GM19240 (cell line): ENCODE measurements around the gene ADISSP.
A peak's percentile ranks its signal among the peaks of the same experiment; 100 is the strongest.
"Not testable (repeated sequence)": the region's sequence is repeated elsewhere in the genome, so short reads cannot be mapped to it uniquely, and the experiment has no call there.

Experiments used
- DNase-seq: peaks from one replicate; pipeline ENCODE4 v3.0.0; 2011; ENCODE audit warnings: low spot score; ENCODE audit not compliant: insufficient read length

ADISSP gene

DNA sequence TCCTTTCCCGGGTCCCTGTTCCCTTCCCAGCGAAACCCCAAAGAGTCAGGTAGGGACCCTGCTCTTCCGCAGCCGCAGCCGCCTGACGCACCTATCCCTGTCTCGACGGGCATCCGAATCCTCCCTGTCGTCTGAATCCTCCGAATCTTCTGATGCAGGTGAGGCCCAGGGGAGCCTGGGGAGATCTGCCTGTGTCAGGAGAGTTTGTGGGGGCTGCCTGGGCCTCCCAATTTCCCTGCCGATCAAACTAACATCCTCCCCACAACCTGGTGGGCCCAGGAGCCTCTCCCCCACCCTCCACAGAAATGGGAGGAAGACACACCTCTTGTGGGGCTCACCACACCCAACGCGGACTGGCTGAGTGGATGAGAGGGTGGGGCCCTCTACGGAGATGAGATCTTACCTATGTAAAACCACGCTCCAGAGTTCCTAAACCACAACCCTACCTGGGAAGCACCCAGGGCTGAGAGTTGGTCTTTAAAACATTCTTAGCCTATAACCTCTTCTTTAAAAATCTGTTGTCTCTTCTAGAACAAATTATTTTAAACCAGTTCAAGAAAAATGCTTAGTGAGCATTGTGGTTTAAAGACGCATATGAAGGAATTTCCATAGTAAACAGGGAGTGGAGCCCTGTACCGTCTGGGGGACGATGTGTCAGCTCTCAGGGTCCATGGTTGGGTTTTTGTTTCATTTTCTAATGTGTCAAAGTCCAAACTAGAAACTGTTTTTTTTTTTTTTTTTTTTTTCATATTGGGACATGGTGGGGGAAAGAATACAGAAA, 30.2 kb upstream of the ADISSP start:
- peak; percentile 62 for DNase-seq

DNA sequence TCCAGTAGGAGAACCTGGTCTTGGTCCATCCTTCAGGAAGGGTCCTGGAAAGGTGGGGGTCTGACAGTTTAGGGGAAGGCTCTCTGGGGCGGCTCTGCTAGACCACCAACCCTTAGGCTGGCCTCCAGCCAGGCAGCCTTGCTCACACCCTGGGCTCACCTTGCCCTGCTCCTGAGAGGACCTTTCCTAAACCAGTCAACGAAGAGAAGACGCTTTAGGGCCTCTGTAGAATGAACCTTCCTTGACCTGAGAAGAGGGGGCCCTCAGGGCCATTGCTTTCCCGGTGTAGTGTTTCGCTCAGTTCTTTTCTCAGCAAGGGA, 29.6 kb upstream of the ADISSP start:
- no peak for DNase-seq

DNA sequence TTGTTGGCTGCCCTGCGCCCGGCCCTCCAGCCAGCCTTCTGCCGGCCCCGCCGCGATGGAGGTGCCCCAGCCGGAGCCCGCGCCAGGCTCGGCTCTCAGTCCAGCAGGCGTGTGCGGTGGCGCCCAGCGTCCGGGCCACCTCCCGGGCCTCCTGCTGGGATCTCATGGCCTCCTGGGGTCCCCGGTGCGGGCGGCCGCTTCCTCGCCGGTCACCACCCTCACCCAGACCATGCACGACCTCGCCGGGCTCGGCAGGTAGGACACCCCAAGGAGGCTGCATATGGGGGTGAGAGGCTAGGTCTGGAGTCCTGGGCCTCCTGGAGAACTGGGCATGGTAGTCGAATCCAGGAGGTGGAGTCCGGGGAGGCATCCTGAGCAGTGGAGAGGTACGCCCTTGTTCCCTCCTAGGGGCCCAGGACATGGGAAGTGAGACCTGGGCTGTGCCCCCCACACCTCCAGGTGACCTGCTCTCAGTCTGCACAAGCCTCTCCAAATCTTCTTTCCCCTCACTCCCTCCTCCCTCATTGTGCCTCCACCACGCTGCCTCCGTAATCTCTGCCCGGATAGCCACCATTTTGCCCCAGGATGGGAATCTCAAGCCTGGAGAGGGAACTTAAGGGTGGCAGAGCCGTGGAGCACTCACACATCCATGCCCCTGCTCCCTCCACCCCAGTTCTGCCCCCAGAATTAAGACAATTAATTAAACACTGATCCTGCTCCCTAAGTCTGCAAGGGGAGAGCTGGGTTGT, 29.1 kb upstream of the ADISSP start:
- DNase-seq, result no peak

DNA sequence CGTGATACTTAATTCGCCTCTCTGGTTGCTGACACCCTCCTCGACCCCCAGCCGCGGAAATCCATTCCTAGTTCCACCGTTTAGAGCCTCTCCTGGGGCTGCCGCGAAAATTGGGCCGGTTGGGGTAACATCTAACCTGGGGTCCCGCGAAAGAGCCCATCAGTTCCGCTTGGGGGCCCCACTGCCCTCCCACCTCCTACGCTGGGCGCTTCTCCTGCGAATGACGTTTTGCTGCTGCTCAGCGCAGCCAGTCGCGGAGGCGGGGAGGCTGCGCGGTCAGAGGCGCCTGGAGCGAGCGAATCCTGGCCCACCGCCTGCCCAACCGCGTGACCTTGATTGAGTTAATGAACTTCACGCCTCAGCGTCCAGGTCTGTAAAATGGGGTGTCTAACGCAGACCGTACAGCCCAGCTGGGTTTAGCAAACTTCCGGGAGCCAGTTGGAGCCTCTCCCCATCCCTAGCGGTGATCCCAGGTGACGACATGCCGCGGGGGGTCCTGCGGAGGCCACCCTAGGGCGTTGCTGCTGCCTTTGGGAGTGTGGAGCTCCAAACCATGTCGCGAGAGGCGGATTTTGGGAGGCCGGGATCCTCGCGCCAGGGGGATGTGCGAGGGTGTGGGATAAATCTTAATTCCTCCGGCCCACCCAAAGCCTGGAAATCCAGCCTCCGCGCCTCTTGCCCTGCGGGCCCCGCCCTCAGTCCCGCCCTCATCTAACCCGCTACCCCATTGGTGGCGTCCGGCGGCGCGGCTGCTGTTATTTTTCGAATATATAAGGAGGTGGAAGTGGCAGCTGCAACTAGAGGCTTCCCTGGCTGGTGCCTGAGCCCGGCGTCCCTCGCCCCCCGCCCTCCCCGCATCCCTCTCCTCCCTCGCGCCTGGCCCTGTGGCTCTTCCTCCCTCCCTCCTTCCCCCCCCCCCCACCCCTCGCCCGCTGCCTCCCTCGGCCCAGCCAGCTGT, 28.2 kb upstream of the ADISSP start, which contains the start of gene CDC25B:
TSS of gene CDC25B (plus strand) at position 800 of the 958 bp plus-strand sequence. CDS start 222 bp downstream, outside the sequence.
- peak; percentile 71 for DNase-seq

DNA sequence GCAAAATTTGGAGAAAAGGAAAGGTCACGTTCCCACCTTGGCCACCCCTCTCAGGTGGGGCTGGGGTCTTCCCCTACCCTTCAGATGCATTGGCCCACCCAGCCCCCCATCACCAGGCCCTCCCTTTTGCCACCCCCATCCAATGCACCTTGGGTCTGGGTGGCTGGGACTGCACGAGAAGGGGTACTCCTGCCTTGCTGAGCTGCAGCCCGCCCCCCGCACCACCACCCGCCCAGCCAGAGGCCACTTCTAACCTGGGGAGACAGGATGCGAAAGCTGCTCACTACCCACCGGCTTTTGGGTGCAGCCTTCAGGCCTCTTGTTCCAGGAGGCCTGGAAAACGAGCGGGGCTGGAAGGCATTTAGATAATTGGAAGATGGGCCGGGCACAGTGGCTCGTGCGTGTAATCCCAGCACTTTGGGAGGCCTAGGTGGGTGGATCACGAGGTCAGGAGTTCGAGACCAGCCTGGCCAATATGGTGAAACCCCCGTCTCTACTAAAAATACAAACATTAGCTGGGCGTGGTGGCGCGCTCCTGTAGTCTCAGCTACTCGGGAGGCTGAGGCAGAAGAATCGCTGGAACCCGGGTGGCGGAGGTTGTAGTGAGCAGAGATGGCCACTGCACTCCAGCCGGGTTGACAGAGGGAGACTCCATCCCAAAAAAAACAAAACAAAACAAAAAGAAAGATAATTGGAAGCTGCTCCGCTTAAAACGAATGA, 27.3 kb upstream of the ADISSP start:
- DNase-seq, result no peak

DNA sequence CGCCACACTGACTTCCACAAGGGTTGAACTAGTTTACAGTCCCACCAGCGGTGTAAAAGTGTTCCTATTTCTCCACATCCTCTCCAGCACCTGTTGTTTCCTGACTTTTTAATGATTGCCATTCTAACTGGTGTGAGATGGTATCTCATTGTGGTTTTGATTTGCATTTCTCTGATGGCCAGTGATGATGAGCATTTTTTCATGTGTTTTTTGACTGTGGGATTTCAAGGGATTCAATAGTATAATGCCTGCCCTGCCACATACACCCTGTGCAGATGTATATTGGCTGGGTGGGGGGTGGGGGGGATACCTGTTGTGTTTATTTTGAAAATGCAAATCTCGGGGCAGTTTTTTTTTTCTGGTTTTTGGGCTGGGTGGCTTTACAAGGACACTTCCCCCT, 26.6 kb upstream of the ADISSP start:
- not testable (repeated sequence) for DNase-seq

DNA sequence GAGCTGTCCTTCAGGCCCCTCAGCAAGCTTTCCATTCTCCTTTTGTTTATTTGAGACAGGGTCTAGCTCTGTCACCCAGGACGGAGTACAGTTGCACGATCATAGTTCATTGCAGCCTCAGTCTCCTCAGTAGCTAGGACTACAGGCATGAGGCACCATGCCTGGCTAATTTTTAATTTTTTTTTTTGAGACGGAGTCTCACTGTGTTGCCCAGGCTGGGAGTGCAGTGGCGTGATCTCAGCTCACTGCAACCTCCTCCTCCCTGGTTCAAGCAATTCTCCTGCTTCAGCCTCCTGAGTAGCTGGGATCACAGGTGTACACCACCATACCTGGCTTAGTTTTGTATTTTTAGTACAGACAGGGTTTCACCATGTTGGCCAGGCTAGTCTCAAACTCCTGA, 21.6 kb upstream of the ADISSP start:
- DNase-seq, result not testable (repeated sequence)

DNA sequence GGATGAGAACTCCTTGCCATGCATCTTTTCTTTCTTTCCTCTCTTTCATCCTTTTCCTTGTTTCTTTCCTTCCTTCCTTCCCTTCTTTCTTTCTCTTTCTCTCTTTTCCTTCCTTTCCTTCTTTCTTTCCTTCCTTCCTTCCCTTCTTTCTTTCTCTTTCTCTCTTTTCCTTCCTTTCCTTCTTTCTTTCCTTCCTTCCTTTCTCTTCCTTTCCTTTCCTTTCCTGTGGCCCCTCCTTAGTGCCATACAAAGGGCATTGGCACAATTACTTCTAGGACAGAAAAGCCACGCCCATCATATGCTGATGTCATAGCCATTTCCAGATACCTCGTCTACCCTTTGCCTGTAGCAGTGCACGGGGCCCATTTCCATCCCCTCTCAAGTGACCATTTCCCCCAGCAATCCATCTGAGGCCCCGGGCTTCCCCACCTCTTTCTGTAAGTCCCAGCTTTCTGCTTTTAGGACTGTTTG, 21.2 kb upstream of the ADISSP start:
- no peak for DNase-seq

DNA sequence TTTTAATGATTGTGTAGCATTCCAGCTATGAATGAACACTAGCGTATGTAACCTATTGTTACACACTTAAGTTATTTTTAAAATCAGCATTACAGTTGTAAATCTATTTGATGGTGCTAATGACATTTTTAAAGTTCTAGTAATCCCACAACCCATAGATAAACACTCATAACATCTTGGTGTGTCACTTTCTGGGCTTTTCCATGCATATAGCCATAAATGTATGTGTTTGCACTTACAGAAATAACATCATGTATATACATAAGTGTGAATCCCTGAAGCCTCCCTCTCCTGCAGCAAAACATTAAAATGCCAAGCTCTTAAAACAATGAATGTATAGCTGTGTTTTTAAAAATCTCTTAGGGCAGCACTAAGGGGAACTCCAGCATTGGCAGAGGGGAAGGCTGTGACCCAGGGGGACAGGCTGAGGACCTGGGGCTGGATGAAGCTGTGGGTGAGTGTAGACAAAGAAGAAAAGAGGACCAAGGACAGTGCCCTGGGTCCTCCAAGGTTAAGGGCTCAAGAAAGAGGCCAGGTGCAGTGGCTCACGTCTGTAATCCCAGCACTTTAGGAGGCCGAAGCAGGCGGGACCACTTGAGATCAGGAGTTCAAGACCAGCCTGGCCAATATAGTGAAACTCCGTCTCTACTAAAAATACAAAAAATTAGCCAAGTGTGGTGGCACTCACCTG, 19.9 kb upstream of the ADISSP start:
- DNase-seq, result no peak

DNA sequence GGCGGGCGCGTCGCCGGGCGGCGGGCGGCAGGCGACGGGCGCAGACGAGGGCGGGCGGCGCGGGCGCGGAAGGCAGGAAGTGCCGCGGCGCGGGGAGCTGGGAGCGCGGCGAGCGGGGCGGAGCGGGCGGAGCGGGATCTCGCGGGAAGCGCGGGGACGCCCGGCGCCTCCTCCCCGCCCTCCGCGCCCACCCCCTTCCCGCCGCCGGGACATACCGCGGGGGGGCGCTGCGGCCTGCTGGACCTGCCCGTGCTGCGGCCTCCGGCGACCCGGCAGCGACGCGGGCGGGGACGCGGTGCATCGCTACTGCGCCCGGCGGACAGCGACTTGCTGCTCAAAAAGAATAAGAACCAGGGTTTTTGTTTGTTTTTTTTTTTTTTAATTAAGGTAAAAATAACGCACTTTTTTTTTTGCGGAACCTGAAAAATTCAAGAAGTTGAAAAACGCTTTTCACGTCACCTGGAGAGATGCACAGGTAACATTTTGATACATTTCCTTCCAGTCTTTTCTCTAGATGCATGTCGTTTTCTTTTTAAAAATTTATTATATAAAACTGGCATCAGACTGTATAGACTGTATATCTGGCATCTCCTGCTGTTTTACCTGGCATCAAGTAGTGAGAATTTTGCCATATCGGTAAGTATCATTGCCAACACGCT, 19.2 kb upstream of the ADISSP start, which contains the start of gene CENPB:
TSS of gene CENPB (minus strand) at position 76 of the 659 bp plus-strand sequence. CDS start 257 bp downstream, outside the sequence.
- DNase-seq, result peak; percentile 94

DNA sequence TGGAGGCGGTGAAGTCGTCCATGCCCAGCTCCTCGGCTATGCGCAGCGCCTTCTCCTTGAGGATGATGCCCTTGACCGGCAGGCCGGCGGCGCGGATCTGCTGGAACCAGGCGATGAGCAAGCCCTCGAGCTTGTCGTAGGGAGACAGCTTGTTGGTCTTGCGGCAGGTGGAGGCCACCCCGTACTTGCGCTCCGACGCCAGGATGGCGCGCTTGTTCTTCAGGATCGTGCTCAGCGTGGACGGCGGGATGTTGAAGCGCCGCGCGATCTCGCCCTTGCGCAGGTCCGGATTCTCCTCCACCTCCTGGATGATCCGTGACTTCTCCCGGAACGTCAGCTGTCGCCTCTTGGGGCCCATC, 18.6 kb upstream of the ADISSP start:
- no peak for DNase-seq

DNA sequence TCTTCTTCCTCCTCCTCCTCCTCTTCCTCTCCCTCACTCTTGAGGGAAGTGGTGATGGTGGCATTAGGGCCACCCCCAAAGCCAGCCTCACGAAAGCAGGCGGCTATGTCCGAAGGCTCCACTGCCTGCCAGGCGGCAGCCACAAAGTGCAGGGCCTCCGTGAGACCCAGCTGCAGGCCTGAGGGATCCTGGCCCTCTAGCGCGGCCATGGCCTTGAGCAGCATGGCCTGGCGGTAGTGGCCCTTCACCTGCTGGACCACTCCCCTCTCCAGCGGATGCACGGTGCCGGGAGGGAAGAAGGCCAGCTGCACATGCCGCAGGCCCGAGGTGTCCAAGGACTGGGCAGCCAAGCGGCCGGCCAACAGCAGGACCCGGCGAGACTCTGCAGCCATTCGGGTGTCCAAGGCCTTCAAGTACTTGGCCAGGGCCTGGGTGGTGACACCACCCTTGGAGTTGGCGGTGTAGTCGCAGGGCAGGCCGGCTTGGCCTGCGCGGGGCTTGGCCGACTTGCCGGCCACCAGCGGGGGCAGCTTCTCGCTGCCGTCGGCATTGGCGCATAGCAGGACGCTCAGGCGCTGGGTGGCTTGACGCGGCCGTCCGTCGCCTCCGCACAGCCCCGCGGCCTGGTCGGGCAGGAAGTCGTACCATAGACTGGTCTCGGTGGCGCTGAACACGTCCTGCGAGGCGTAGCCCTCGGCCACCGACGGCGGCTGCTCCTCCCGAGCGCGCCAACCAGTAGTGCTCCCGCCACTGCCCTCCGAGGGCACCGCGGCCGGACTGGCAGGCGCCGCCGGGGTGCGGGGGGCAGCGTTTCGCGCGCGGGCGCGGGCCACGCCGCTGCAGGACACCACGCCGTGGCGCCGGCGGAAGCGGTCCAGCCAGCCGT, 17.9 kb upstream of the ADISSP start:
- no peak for DNase-seq

DNA sequence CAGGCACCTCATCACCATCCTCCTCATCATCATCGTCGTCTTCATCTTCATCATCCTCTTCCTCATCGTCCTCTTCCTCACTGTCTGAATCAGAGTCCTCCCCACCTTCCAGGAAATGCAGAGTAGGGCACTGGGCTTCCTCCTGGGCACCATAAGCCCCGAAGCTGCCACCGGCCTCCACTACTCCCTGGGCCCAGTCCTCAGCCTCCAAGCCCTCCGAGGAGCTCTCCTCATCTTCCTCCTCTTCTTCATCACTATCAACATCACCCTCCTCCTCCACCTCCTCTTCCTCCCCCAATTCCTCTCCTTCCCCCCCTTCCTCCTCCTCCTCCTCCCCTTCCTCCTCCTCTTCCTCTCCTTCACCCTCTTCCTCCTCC, 17.3 kb upstream of the ADISSP start:
- no peak for DNase-seq

DNA sequence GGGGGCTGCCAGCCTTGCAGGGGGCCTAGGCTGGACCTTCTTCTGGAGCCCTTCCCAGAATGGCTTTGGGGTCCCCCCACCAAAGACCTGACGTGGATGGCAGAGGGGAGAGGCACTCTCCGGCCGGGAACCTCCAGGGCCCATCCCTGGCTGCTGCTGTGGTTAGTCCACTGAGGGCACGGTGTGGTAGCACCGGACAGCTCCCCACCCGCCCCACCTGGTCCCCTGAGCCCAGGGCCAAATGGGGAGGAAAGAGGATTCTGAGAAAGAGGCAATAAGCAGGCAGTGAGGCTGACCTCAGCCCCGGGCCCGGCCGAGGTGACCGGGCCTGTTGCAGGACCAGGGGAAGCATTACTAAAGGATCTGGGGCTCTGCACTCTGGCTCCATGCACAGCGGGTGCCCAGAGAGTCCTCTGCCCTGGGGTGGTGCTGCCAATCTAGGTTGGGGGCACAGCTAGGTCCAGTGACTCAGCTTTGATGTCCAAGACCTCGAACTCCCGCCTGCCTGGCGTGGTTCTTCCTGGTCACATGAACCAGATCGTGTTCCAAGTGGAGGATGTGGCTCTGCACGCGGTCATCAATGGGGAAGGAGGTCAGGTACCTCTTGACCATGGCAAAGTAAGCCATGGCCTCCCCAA, 16.8 kb upstream of the ADISSP start:
- DNase-seq, result no peak

DNA sequence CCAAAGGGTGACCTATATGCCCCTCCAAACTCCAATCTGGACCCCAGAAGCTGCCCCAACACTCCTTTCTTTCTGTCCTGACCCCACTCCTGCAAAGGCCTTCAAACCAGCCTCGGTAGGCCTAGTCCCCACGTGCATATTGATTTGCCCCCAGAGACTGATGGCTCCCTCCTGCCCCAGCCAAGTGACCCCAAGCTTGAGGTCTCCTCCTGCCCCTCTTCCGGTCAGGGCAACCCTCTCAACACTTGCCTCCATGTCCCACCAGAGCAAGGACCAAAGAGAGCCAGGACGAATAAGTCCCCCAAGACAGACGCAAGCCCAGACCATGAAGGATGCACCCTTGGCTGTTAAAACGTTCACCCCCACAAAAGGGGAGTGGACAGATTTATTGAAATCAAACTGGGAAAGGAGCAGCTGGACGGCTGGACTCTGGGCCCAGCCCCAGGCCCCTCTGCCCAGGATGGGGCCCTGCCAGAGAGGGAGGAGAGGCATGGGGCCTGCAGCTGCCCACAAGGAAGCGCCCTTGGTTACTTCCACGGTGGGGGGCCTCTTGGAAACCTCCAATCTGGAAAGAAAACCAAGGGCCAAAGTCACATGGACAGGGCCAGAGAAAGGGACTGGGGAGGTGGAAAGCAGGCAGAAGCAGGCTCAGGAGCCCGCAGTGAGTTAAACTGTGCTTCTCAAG, 16.1 kb upstream of the ADISSP start:
- no peak for DNase-seq

DNA sequence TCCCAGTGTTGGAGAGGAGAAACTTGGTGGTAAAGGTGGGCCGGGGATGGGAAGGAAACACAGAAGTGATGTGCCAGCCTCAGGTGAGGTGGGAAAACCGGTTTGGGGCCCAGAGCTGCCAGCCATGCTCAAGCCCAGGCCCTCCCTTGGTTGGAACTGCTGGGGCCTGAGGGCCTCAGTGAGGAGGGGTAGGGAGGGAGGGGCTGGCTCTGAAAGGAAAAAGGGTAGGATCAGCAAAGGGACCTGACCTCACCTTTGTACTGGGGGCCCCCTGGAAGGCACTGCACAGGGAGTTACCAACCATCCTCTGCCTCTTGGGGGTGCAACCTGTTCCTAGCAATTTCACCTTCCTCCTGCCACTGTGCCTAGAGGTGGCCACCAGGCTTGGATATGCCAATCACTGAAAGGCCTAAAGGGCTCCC, 15.5 kb upstream of the ADISSP start:
- DNase-seq, result no peak

DNA sequence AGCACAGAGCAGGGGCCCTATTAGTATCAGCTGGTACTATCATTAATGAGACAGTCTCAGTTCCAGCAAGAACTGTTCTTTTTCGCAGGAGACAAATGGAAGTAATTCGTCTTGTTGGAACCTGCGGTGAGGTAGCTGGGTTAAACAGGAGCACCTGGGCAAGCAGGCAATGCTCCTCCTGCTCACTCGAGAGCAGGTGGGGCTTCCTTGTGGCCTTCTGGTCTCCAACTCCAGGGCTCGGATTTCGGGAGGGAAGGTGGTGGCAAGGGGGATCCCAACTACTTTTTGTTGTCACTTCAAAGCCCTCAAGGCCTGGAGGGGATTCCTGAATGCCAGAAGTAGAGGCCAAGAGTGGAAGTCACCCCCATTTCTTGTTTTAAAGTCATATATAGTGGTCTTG, 15.0 kb upstream of the ADISSP start:
- no peak for DNase-seq
